GM12872 (cell line): Measurements from ENCODE around the gene GALT.

Source experiments
- TF ChIP-seq, protein P1 (sequence below): IDR thresholded peaks from 3 replicates; pipeline ENCODE4 v1.5.1; 2011; ENCODE audit warnings: low read depth, mild to moderate bottlenecking, low read length, moderate library complexity; ENCODE audit not compliant: insufficient read depth

Gene GALT

DNA sequence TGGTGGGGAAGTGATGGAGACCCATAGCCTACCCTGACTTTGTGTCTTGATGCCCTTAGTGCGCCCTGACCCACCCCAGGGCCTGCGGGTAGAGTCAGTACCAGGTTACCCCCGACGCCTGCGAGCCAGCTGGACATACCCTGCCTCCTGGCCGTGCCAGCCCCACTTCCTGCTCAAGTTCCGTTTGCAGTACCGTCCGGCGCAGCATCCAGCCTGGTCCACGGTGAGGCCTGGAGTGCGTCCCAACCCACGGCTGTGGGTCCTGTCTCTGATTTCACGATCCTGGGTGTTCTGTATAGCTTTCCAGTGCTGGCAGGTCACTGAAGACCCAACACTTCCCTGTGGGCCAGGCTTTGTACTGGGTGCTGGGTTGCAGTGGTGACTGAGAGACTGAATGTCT is 12.0 kb downstream of the GALT start:
- TF ChIP-seq, protein P1, sequence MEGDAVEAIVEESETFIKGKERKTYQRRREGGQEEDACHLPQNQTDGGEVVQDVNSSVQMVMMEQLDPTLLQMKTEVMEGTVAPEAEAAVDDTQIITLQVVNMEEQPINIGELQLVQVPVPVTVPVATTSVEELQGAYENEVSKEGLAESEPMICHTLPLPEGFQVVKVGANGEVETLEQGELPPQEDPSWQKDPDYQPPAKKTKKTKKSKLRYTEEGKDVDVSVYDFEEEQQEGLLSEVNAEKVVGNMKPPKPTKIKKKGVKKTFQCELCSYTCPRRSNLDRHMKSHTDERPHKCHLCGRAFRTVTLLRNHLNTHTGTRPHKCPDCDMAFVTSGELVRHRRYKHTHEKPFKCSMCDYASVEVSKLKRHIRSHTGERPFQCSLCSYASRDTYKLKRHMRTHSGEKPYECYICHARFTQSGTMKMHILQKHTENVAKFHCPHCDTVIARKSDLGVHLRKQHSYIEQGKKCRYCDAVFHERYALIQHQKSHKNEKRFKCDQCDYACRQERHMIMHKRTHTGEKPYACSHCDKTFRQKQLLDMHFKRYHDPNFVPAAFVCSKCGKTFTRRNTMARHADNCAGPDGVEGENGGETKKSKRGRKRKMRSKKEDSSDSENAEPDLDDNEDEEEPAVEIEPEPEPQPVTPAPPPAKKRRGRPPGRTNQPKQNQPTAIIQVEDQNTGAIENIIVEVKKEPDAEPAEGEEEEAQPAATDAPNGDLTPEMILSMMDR, result no peak

- TF ChIP-seq, protein P1, result no peak
Measured at GRCh38 chr9:34659592-34660253, 13.2 kb downstream of the GALT start.

GRCh38 chr9:34662526-34663302 is 16.2 kb downstream of the GALT start, which contains the start of gene CCL27:
CCL27 (minus strand) TSS chr9:34662657; CDS start chr9:34662633, 24 bp downstream.
- TF ChIP-seq, protein P1, result no peak

DNA sequence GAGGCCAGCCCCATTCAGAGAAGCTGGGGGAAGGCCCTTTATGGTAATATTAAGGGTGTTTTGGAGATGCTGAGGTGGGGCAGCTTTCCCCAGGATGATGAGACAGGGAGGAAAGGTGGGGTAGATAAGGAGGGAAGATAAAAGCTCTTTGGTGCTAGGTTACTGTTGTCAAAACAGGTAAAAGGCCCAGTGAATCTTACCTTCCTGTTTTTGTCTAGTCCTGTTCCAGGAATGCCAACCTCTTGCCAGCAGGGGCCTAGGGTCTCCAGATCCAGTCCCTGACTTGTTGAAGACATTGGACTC is 16.8 kb downstream of the GALT start:
- TF ChIP-seq, protein P1, result 0 out of 3 replicates have a peak, but pooled peaks have one; percentile 2

GRCh38 chr9:34664281-34665066 is 18.0 kb downstream of the GALT start:
- TF ChIP-seq, protein P1, result peak; percentile 95

GRCh38 chr9:34665067-34665380 is 18.5 kb downstream of the GALT start:
- TF ChIP-seq, protein P1, result no peak
